ENCODE measurements around the gene LLGL1.

Gene LLGL1

DNA sequence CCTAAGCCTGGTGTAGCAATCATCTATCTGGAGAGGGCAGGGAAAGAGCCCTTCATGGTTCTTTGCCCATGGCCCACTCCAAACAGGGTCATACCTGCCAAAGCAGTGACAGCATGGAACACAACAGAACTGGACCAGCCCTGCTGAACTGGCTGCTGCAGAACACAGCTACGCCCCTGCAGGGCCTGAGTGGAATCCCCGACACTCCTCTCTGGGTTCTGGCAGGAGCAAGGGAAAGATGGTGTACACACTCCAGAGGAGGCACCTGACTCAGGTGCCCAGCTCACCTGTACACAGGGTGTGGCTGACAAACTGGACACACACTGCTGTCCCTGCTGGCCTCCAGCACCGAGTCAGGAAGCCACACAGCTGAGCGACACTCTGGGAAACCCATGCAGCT lies 54.8 kb downstream of the LLGL1 start:
- DNase-seq, result no peak

DNA sequence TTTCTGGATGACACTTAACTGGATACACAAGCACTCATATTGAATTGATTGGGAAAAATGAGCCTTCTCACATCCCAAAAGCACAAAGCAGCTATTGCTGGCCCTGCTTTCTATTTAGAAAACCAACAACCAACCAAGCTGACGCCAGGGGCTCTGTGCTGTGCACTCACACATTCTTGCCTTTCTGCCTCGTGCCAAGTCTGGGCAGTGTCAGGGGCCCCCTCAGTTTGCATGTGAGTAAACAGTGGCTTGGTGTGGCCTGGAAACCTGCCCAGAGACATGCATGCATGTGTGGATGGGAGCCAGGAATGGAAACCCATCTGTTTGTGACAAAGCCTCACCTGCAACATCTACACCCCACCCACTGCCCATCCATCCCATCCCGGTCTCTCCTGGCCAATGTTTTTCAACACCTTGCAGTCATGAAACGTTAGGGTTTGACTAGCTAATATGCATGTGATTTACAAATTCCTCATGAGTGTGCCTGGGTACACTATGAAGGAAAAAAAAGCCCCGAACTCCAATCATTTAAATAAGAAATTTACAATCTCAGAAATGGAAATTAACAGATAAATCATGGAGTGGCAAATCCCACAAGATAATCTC lies 55.4 kb downstream of the LLGL1 start:
- peak; percentile 76 for DNase-seq

DNA sequence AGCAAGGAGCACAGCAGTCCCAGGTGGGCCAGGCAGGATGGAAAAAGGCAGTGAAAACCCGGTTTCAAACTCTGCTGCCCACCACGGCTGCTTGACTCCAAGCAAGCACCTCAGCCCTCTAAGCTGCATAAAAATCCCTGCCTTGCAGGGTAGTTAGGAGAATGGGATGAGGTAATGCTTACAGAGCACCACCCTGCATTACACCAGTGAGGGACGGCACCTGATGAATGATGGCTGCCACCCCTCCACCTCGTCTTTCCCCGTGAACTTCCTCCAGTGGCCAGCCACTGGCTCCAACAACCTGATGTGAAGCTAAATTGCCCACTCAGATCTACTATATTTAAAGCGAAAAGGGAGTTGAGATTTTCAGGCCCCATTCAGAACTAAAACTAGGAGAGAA lies 56.4 kb downstream of the LLGL1 start:
- no peak for DNase-seq

DNA sequence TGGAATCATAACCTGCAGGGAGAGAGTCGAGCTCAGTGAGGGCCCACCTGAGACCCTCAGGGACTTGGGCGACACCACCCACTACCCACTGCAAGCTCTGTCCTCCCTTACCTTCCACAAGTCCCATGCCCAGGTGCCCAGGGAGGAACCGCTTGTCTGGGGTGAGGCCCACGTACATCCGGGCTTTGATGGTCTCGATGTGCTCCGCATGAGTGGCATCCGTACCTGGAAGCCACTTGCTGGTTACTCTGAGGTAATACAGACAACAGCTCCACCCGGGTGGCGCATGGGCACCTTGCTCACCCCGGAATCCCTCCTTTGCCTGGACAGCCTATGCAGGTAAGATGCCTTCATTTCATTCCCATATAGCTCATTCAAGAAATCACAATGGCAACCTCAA lies 59.9 kb downstream of the LLGL1 start:
- DNase-seq, result no peak

DNA sequence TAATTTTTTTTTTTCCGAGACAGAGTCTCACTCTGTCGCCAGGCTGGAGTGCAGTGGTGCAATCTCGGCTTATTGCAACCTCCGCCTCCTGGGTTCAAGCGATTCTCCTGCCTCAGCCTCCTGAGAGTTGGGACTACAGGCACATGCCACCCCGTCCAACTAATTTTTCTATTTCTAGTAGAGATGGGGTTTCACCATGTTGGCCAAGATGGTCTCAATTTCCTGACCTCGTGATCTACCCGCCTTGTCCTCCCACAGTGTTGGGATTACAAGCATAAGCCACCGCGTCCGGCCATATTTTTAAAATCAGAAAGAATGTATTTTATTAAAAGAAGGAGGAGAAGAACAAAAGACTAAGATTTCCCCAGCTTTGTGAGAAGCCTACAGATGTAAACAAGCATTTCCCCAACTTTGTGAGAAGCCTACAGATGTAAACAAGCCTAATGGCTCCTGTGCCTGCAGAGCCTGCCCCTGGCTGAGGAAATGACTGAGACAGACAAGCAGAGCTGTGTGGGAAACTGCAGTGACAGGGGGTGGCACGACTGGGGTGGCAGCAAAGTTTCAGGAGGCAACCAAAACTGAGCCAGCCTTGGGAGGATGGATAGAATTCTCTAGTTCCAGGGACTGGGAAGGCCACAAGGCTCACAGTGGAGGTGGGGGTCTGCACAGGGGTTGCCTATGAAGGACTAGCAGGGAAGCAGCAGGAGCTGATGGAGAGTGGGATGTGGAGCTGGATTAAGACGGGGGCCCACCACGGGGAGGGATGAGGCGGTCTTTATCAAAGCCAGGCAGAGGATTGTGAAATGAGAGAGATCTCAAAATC lies 66.5 kb downstream of the LLGL1 start:
- no peak for DNase-seq
